Neural crest cell (in vitro differentiated cells): ENCODE results near the gene CCDC136. TPM values are rescaled to one million over a fixed set of nuclear protein-coding genes. Genes with fewer than 3 reads are reported as not detected.

ENCODE experiments used
- DNase-seq: peaks from one replicate; pipeline ENCODE4 v3.0.0; 2021; ENCODE audit warnings: low read depth, mixed read lengths, low spot score
- H3K27ac Mint-ChIP-seq: one replicate; pipeline ENCODE4 v1.8.0; 2021; ENCODE audit warnings: mild to moderate bottlenecking, mixed read lengths; ENCODE audit not compliant: unreplicated experiment
- H3K27me3 Mint-ChIP-seq: 2 replicates; pipeline ENCODE4 v1.8.0; 2021; ENCODE audit warnings: low read depth, mild to moderate bottlenecking, mixed read lengths
- H3K36me3 Mint-ChIP-seq: 2 replicates; pipeline ENCODE4 v1.8.0; 2021; ENCODE audit warnings: low read depth, mild to moderate bottlenecking, mixed read lengths
- H3K4me1 Mint-ChIP-seq: 2 replicates; pipeline ENCODE4 v1.8.0; 2021; ENCODE audit warnings: mixed read lengths
- H3K4me3 Mint-ChIP-seq: one replicate; pipeline ENCODE4 v1.8.0; 2021; ENCODE audit warnings: mild to moderate bottlenecking, mixed read lengths
- H3K9me3 Mint-ChIP-seq: 2 replicates; pipeline ENCODE4 v1.8.0; 2021; ENCODE audit warnings: mixed read lengths
- CTCF ChIP-seq: fragments of 200-600 bp; sonication (generic); conservative IDR thresholded peaks from 2 replicates; pipeline ENCODE4 v1.5.0; 2021; ENCODE audit warnings: antibody characterized with exemption, mild to moderate bottlenecking
- total RNA-seq: library from RNA; stranded (reverse); gene quantifications from 2 replicates; pipeline ENCODE4 v1.2.1, GENCODE V29; 2021

The CCDC136 gene
- total RNA-seq, 1 donor from 2014 or later = 70.6 TPM

DNA sequence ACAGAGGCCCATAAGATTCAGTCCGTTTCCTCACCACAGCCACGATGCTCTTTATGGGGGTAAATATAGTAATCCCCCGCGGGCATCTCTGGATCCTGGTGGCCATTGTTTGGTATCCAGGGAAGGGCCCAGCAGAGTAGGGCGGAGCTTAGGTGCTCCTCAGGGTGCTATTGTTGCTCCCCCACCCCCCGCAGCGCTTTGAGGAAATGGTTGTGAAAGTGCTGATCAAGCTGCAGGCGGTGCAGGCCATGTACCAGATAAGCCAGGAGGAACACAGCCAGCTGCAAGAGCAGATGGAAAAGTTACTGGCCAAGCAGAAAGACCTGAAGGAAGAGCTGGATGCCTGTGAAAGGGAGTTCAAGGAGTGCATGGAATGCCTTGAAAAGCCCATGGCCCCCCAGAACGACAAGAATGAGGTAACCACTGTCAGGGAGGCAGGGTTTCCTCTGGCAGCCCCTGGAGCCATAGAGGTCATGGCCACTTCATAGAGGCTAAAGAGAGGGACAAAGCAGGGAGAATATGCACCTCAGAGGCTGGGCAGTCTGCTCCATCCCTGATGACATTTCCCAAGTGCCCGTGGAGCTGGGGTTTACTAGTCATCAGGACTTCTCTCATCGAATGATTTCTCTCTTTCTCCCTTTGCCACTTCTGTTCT lies 20.9 kb downstream of the CCDC136 start:
- Mint-ChIP-seq H3K9me3 (no peaks in the 10 kb centered on the region), H3K4me3 (no peak overlapping the region)
- TF ChIP-seq CTCF = no peak

GRCh38 chr7:128814499-128814898 lies 22.7 kb downstream of the CCDC136 start:
- Mint-ChIP-seq H3K27ac (no peak overlapping the region), H3K9me3 (no peaks in the 10 kb centered on the region), H3K27me3 (no peaks in the 10 kb centered on the region), H3K4me1 (no peaks in the 10 kb centered on the region), H3K36me3 (peaks cover 11% of the 10 kb centered on the region), H3K4me3 (no peak overlapping the region)
- no peak for DNase-seq
- no peak for TF ChIP-seq CTCF

More for the DNA sequence above, 20.9 kb downstream of the CCDC136 start:
- H3K4me1 Mint-ChIP-seq = no peaks in the 10 kb centered on the region
- H3K36me3 Mint-ChIP-seq = peaks cover 11% of the 10 kb centered on the region
- no peaks in the 10 kb centered on the region for H3K27me3 Mint-ChIP-seq
- H3K27ac Mint-ChIP-seq = no peak overlapping the region
- DNase-seq = no peak

DNA sequence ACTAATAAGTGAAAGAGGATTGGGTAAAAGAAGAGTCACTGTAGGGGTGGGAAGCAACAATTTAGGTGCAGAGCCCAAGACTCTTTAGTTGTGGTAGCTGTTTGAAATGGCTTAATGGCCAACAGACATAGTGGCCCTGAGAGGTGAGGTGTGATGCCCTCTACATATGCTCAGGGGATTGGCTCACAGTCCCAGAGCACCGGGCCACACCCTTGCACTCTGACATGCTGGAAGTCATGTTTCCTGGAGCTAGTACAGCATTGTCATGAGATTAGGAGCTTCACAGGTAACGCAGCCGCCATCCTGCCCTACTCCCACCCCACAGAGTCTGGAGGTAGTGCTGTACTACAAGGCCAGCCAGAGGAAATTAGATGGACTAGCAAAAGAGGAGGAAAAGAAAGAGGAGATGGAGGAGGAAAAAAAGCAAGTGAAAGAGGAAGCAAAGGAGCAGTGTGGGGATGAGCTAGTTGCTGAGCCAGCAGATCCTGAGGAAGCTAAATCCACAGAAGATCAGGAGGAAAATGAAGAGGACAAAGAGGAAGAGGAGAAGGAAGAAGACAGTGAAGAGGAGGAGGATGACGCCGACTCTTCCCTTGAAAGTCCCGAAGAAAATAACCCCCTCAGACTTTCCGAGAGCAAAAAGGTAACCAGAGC lies 23.6 kb downstream of the CCDC136 start:
- H3K4me1 Mint-ChIP-seq = no peaks in the 10 kb centered on the region
- peaks cover 8% of the 10 kb centered on the region for H3K36me3 Mint-ChIP-seq

GRCh38 chr7:128818694-128819093 lies 26.9 kb downstream of the CCDC136 start:
- Mint-ChIP-seq H3K27ac (no peak overlapping the region), H3K4me3 (no peak overlapping the region), H3K27me3 (no peaks in the 10 kb centered on the region), H3K9me3 (no peaks in the 10 kb centered on the region), H3K36me3 (peaks cover 8% of the 10 kb centered on the region), H3K4me1 (no peaks in the 10 kb centered on the region)
- DNase-seq = no peak
- TF ChIP-seq CTCF = no peak

More for the DNA sequence above, 23.6 kb downstream of the CCDC136 start:
- no peaks in the 10 kb centered on the region for H3K9me3 Mint-ChIP-seq
- no peak overlapping the region for H3K4me3 Mint-ChIP-seq
- no peak for TF ChIP-seq CTCF
- H3K27ac Mint-ChIP-seq = peak overlapping the region; percentile 90
- no peak for DNase-seq
- H3K27me3 Mint-ChIP-seq = no peaks in the 10 kb centered on the region

GRCh38 chr7:128821724-128822123 lies 30.0 kb downstream of the CCDC136 start:
- Mint-ChIP-seq H3K4me3 (no peak overlapping the region), H3K27ac (no peak overlapping the region), H3K27me3 (no peaks in the 10 kb centered on the region), H3K9me3 (no peaks in the 10 kb centered on the region), H3K36me3 (no peaks in the 10 kb centered on the region), H3K4me1 (no peaks in the 10 kb centered on the region)
- no peak for TF ChIP-seq CTCF
- no peak for DNase-seq
